Upper lobe of left lung (tissue), 6 donors: Measurements from ENCODE around the gene IL17RC. TPM values are rescaled to one million over a fixed set of nuclear protein-coding genes. Genes with fewer than 3 reads are reported as not detected.
"Not testable (repeated sequence)": the region's sequence is repeated elsewhere in the genome, so short reads cannot be mapped to it uniquely, and the experiment has no call there.

ENCODE experiments used
- ATAC-seq, 2 donors: fragments of 200-7000 bp; cut with Tn5 transposase; one replicate each; pipeline ENCODE4 v1.9.1; 2022; ENCODE audit warnings: mild to moderate bottlenecking in 2 of 2, moderate library complexity in 2 of 2; ENCODE audit not compliant: low FRiP score in 2 of 2
- DNase-seq, 2 donors: peaks; one replicate each; pipeline ENCODE4 v3.0.0-alpha.2; 2019 to 2020
- H3K27ac ChIP-seq, 4 donors: fragments of 200-600 bp; sonication (generic); one replicate each; pipeline ENCODE4 v1.5.1; 2016 to 2019
- H3K27me3 ChIP-seq, 4 donors: fragments of 200-600 bp; sonication (generic); one replicate each; pipeline ENCODE4 v1.5.1; 2017 to 2019
- H3K36me3 ChIP-seq, 4 donors: fragments of 200-600 bp; sonication (generic); one replicate each; pipeline ENCODE4 v1.5.1; 2016 to 2019
- H3K4me1 ChIP-seq, 4 donors: fragments of 200-600 bp; sonication (generic); one replicate each; pipeline ENCODE4 v1.5.1; 2018 to 2019
- H3K4me3 ChIP-seq, 4 donors: fragments of 200-600 bp; sonication (generic); one replicate each; pipeline ENCODE4 v1.5.1; 2017 to 2019; ENCODE audit warnings: mild to moderate bottlenecking in 2 of 4, moderate library complexity in 1 of 4
- H3K9me3 ChIP-seq, 4 donors: fragments of 200-600 bp; sonication (generic); one replicate each; pipeline ENCODE4 v1.5.1; 2018 to 2019
- EP300 ChIP-seq, 4 donors: sonication (generic); formaldehyde crosslinking; IDR thresholded peaks; one replicate each; pipeline ENCODE4 v1.5.1; 2017; ENCODE audit warnings: antibody characterized with exemption in 4 of 4, control low read depth in 2 of 4
- POLR2A ChIP-seq, 4 donors: fragments of 450-650 bp; IDR thresholded peaks; one replicate each; pipeline ENCODE4 v1.5.1; 2016 to 2017; ENCODE audit warnings: antibody characterized with exemption in 4 of 4, mild to moderate bottlenecking in 2 of 4
- POLR2AphosphoS5 ChIP-seq, 2 donors: sonication (generic); formaldehyde crosslinking; IDR thresholded peaks; one replicate each; pipeline ENCODE4 v1.5.1; 2017; ENCODE audit warnings: antibody characterized with exemption in 2 of 2
- WGBS, 2 donors: methylation state at CpG; one replicate each; pipeline ENCODE4 v1.1.5; 2017 to 2018; 5-methylcytosine and 5-hydroxymethylcytosine counted together
- total RNA-seq, 6 donors: library from RNA; depleted of rRNA in 4 of 6; stranded (reverse); fragments of >200 nt in 4 of 6; gene quantifications; one replicate each; pipeline versions ENCODE4 v1.1.0 to v1.2.1, GENCODE V29; 2016 to 2021
- TF ChIP-seq, protein P1 (sequence below), 6 experiments: fragments of 450-650 bp in 4 of 6; fragments of 200-600 bp in 2 of 6; sonication (generic) in 2 of 6; IDR thresholded peaks; one replicate each; pipeline ENCODE4 v1.5.1; 2016 to 2019; ENCODE audit warnings: antibody characterized with exemption in 6 of 6
- donor health status: DM: no; HTN: no; CAD: no; lungs with moderate emphysema.
- donor health status: DM: no; HTN: yes; CAD: no; lungs with severe emphysema.

The IL17RC gene
- total RNA-seq, 6 donors from 2014 or later = 26.3 to 83.8 (median 32.9) TPM

DNA sequence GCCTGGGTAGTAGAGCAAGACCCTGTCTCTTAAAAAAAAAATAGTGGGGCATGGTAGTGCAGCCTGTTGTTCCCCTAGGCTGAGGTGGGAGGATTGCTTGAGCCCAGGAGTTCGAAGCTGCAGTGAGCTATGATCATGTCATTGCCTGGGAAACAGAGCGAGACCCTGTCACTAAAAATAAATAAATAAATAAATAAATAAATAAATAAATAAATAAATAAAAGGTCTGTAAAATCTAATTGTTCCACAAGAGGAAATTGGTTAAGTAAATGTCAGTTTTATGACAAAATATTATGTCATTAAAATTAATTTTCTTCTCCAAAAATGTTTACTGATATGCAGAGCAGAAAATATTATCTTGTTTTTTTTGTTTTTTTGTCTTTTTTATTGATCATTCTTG, 22.1 kb downstream of the IL17RC start:
- H3K4me3 ChIP-seq = no peak overlapping the region
- H3K27ac ChIP-seq = no peak overlapping the region
- DNase-seq = no peak
- H3K27me3 ChIP-seq = no peaks in the 10 kb centered on the region
- ATAC-seq = no peak
- peaks cover 0 to 49% (median 17%) of the 10 kb centered on the region in 4 donors for H3K36me3 ChIP-seq
- peaks cover 14 to 24% (median 19%) of the 10 kb centered on the region in 4 donors for H3K4me1 ChIP-seq
- 97 to 99% methylated on average over 2 of the region's 2 CpGs for WGBS, 2 donors
- no peaks in the 10 kb centered on the region for H3K9me3 ChIP-seq
- no peak for TF ChIP-seq EP300 (IDR thresholded peaks at IDR 0.05)
- TF ChIP-seq POLR2AphosphoS5 (IDR thresholded peaks at IDR 0.05) = no peak
- TF ChIP-seq, protein P1, sequence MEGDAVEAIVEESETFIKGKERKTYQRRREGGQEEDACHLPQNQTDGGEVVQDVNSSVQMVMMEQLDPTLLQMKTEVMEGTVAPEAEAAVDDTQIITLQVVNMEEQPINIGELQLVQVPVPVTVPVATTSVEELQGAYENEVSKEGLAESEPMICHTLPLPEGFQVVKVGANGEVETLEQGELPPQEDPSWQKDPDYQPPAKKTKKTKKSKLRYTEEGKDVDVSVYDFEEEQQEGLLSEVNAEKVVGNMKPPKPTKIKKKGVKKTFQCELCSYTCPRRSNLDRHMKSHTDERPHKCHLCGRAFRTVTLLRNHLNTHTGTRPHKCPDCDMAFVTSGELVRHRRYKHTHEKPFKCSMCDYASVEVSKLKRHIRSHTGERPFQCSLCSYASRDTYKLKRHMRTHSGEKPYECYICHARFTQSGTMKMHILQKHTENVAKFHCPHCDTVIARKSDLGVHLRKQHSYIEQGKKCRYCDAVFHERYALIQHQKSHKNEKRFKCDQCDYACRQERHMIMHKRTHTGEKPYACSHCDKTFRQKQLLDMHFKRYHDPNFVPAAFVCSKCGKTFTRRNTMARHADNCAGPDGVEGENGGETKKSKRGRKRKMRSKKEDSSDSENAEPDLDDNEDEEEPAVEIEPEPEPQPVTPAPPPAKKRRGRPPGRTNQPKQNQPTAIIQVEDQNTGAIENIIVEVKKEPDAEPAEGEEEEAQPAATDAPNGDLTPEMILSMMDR (IDR thresholded peaks at IDR 0.05) = no peak
- no peak for TF ChIP-seq POLR2A (IDR thresholded peaks at IDR 0.05)

DNA sequence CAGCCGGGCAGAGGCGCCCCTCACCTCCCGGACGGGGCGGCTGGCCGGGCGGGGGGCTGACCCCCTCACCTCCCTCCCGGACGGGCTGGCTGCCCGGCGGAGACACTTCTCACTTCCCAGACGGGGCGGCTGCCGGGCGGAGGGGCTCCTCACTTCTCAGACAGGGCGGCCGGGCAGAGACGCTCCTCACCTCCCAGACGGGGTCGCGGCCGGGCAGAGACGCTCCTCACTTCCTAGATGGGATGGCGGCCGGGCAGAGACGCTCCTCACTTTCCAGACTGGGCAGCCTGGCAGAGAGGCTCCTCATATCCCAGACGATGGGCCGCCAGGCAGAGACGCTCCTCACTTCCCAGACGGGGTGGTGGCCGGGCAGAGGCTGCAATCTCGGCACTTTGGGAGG, 23.0 kb downstream of the IL17RC start:
- not testable (repeated sequence) for H3K4me3 ChIP-seq, H3K27ac ChIP-seq, H3K27me3 ChIP-seq, ATAC-seq, H3K9me3 ChIP-seq
- peaks cover 0 to 56% (median 22%) of the 10 kb centered on the region in 4 donors for H3K36me3 ChIP-seq
- H3K4me1 ChIP-seq = peaks cover 5 to 18% (median 10%) of the 10 kb centered on the region in 4 donors
- WGBS, 2 donors = 98% methylated on average over 19 of the region's 32 CpGs; no CpG with 5 or more reads in 1 of the 2 donors
- peak in 1 of 2 donors; percentile 72 for DNase-seq

- DNase-seq (no peak), ATAC-seq (no peak)
- Histone ChIP-seq H3K4me1 (peaks cover 0 to 10% (median 4%) of the 10 kb centered on the region in 4 donors), H3K36me3 (peaks cover 0 to 55% (median 22%) of the 10 kb centered on the region in 4 donors), H3K4me3 (no peak overlapping the region), H3K27ac (no peak overlapping the region), H3K9me3 (no peaks in the 10 kb centered on the region), H3K27me3 (no peaks in the 10 kb centered on the region)
- 94 to 99% methylated on average over 10 of the region's 10 CpGs for WGBS, 2 donors
- no peak for TF ChIP-seq POLR2A (IDR thresholded peaks at IDR 0.05)
Measured at GRCh38 chr3:9940746-9941145, 23.8 kb downstream of the IL17RC start.

- DNase-seq = no peak
- H3K27me3 ChIP-seq = no peaks in the 10 kb centered on the region
- WGBS, 2 donors = 77 to 78% methylated on average over 3 to 4 of the region's 4 CpGs
- peaks cover 0 to 41% (median 22%) of the 10 kb centered on the region in 4 donors for H3K36me3 ChIP-seq
- peak overlapping the region in 1 of 4 donors; percentile 44 for H3K27ac ChIP-seq
- H3K4me1 ChIP-seq = peaks cover 0 to 14% (median 3%) of the 10 kb centered on the region in 4 donors
- no peaks in the 10 kb centered on the region for H3K9me3 ChIP-seq
- H3K4me3 ChIP-seq = no peak overlapping the region
- ATAC-seq = no peak
- TF ChIP-seq, protein P1 (IDR thresholded peaks at IDR 0.05) = no peak
- TF ChIP-seq POLR2AphosphoS5 (IDR thresholded peaks at IDR 0.05) = no peak
- TF ChIP-seq POLR2A (IDR thresholded peaks at IDR 0.05) = no peak
Measured at GRCh38 chr3:9942164-9942563, 25.3 kb downstream of the IL17RC start.

DNA sequence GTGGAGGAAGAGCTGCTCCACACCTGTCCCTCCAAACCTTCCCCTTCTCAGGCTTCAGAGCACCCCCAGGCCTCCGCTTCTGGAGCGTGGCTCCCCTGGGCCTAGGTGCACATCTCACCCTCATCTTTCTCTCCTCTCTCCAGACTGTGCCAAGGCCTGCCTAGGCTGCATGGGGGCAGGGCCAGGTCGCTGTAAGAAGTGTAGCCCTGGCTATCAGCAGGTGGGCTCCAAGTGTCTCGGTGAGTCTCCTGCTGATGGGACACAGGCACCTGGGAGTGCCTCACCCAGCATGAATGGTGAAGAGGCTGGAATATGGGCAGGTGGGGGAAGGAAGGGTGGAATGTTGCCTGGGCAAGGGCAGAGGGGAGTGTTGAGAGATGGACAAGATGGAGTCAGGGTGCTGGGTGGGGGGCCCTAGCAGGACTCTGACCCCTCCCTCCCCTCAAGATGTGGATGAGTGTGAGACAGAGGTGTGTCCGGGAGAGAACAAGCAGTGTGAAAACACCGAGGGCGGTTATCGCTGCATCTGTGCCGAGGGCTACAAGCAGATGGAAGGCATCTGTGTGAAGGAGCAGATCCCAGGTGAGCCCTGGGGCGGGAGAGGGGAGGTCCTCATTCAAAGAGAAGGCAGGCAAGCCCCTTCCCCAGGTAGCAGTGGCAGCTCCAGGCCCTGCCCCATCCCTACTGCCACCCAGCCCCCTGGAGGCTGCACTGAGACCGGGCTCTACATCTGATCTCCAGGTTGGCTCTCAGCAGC, 26.2 kb downstream of the IL17RC start:
- ATAC-seq = no peak
- peaks cover 3 to 20% (median 9%) of the 10 kb centered on the region in 4 donors for H3K4me1 ChIP-seq
- H3K9me3 ChIP-seq = no peaks in the 10 kb centered on the region
- DNase-seq = no peak
- H3K4me3 ChIP-seq = no peak overlapping the region
- H3K36me3 ChIP-seq = peaks cover 0 to 32% (median 17%) of the 10 kb centered on the region in 4 donors
- H3K27me3 ChIP-seq = no peaks in the 10 kb centered on the region
- H3K27ac ChIP-seq = no peak overlapping the region
- TF ChIP-seq POLR2A (IDR thresholded peaks at IDR 0.05) (no peak), EP300 (IDR thresholded peaks at IDR 0.05) (no peak), POLR2AphosphoS5 (IDR thresholded peaks at IDR 0.05) (no peak)
- TF ChIP-seq, protein P1 (IDR thresholded peaks at IDR 0.05) = no peak
- 91 to 95% methylated on average over 11 of the region's 11 CpGs for WGBS, 2 donors

GRCh38 chr3:9944271-9944670, 27.4 kb downstream of the IL17RC start:
- Histone ChIP-seq H3K27ac (no peak overlapping the region), H3K4me3 (no peak overlapping the region), H3K9me3 (no peaks in the 10 kb centered on the region), H3K36me3 (peaks cover 0 to 31% (median 16%) of the 10 kb centered on the region in 4 donors), H3K27me3 (no peaks in the 10 kb centered on the region), H3K4me1 (peaks cover 3 to 20% (median 9%) of the 10 kb centered on the region in 4 donors)
- ATAC-seq (no peak), DNase-seq (no peak)
- WGBS, 2 donors = 67 to 91% methylated on average over 1 to 11 of the region's 11 CpGs
- TF ChIP-seq EP300 (IDR thresholded peaks at IDR 0.05) (no peak), POLR2A (IDR thresholded peaks at IDR 0.05) (no peak), POLR2AphosphoS5 (IDR thresholded peaks at IDR 0.05) (no peak)
- TF ChIP-seq, protein P1 (IDR thresholded peaks at IDR 0.05) = no peak
